A549 (cell line): ENCODE results near the gene RGS14. TPM values are rescaled to one million over a fixed set of nuclear protein-coding genes. Genes with fewer than 3 reads are reported as not detected.

Experiments used
- ATAC-seq, 2 experiments: fragments of 200-7000 bp in 1 of 2; fragments of >200 bp in 1 of 2; cut with Nextera tagmentation in 1 of 2; cut with Tn5 transposase in 1 of 2; 3 replicates each; pipeline versions ENCODE4 v1.8.0 to v1.9.1; 2018 to 2020; ENCODE audit warnings: mild to moderate bottlenecking in 1 of 2, moderate library complexity in 1 of 2
- CTCF ChIA-PET: fragments of 300-600 bp; sonication (Branson Sonifier 250); formaldehyde crosslinking; extraction: SDS; loops from one replicate; lab custom pipeline; 2021; ENCODE audit warnings: antibody characterized with exemption, inconsistent platforms; lab: Yijun Ruan, JAX
- POLR2A ChIA-PET: fragments of 350-600 bp; formaldehyde crosslinking; extraction: SDS; loops from one replicate; lab custom pipeline; 2021; ENCODE audit warnings: antibody characterized with exemption, inconsistent platforms; lab: Yijun Ruan, JAX
- DNase-seq, 2 experiments: peaks; one replicate each; pipeline versions ENCODE4 v3.0.0 to v3.0.0-alpha.2; 2011 to 2016; ENCODE audit warnings: low read depth in 1 of 2, low spot score in 1 of 2
- FAIRE-seq: peaks from 2 replicates; lab custom pipeline; 2011; peaks lifted over from hg19 to GRCh38; lab: Jason Lieb, UNC
- H3K27ac ChIP-seq, 2 experiments: fragments of >200 bp; sonication (Bioruptor Twin); formaldehyde crosslinking; 3 replicates each; pipeline ENCODE4 v1.5.1; 2016 to 2017
- H3K4me1 ChIP-seq: fragments of >200 bp; sonication (Bioruptor Twin); formaldehyde crosslinking; 3 replicates; pipeline ENCODE4 v1.6.1; 2016
- H3K4me2 ChIP-seq: fragments of >200 bp; sonication (Bioruptor Twin); formaldehyde crosslinking; 3 replicates; pipeline ENCODE4 v1.6.1; 2016
- H3K4me3 ChIP-seq: fragments of >200 bp; sonication (Bioruptor Twin); formaldehyde crosslinking; 3 replicates; pipeline ENCODE4 v1.5.1; 2016
- H3K9me3 ChIP-seq: fragments of >200 bp; sonication (Bioruptor Twin); formaldehyde crosslinking; 3 replicates; pipeline ENCODE4 v1.6.1; 2016
- BHLHE40 ChIP-seq: IDR thresholded peaks from 2 replicates; pipeline ENCODE4 v1.6.1; 2012; ENCODE audit warnings: low read depth, low read length, inconsistent platforms
- CHD4 ChIP-seq: fragments of 200-600 bp; sonication (generic); IDR thresholded peaks from 2 replicates; pipeline ENCODE4 v1.6.1; 2016; ENCODE audit warnings: antibody characterized with exemption, mild to moderate bottlenecking, borderline replicate concordance
- EP300 ChIP-seq, 2 experiments: fragments of >200 bp; sonication (Bioruptor Twin); formaldehyde crosslinking; IDR thresholded peaks; 2 replicates in 1 of 2; 3 replicates in 1 of 2; pipeline ENCODE4 v1.6.1; 2016 to 2017
- FOSL2 ChIP-seq, 2 experiments: fragments of 450-650 bp in 1 of 2; fragments of >200 bp in 1 of 2; sonication (Bioruptor Twin) in 1 of 2; formaldehyde crosslinking; IDR thresholded peaks; 2 replicates each; pipeline versions ENCODE4 v1.5.0 to v1.6.1; 2016 to 2020; ENCODE audit warnings: mild to moderate bottlenecking in 1 of 2, moderate library complexity in 1 of 2
- HEYL ChIP-seq: fragments of 250-450 bp; sonication (Bioruptor Pico); IDR thresholded peaks from 2 replicates; pipeline ENCODE4 v1.8.0; 2021; ENCODE audit warnings: mild to moderate bottlenecking, moderate library complexity
- HOXB13 ChIP-seq: fragments of 250-450 bp; sonication (Bioruptor Pico); IDR thresholded peaks from 2 replicates; pipeline ENCODE4 v1.5.0; 2020; ENCODE audit warnings: low read depth, mild to moderate bottlenecking, moderate library complexity
- KDM1A ChIP-seq: fragments of 200-600 bp; sonication (generic); IDR thresholded peaks from 2 replicates; pipeline ENCODE4 v1.6.1; 2016; ENCODE audit warnings: low read depth, mild to moderate bottlenecking
- MYC ChIP-seq: IDR thresholded peaks from 2 replicates; pipeline ENCODE4 v1.6.1; 2012; ENCODE audit warnings: mild to moderate bottlenecking, inconsistent platforms, low read length, improper control_type of control experiment, borderline replicate concordance
- POLR2AphosphoS2 ChIP-seq: conservative IDR thresholded peaks from 2 replicates; pipeline ENCODE4 v1.6.1; 2012; ENCODE audit warnings: low read length, improper control_type of control experiment, inconsistent platforms
- RAD21 ChIP-seq, 2 experiments: fragments of >200 bp in 1 of 2; sonication (Bioruptor Twin) in 1 of 2; formaldehyde crosslinking in 1 of 2; IDR thresholded peaks in 1 of 2; conservative IDR thresholded peaks in 1 of 2; 2 replicates in 1 of 2; 3 replicates in 1 of 2; pipeline ENCODE4 v1.6.1; 2012 to 2018; ENCODE audit warnings: inconsistent platforms in 1 of 2
- REST ChIP-seq: fragments of 200-600 bp; sonication (generic); IDR thresholded peaks from 2 replicates; pipeline ENCODE4 v1.6.1; 2016; ENCODE audit warnings: antibody characterized with exemption, mild to moderate bottlenecking, moderate library complexity
- RNF2 ChIP-seq: fragments of 200-600 bp; sonication (generic); IDR thresholded peaks from 2 replicates; pipeline ENCODE4 v1.6.1; 2016; ENCODE audit warnings: low read depth, mild to moderate bottlenecking, antibody characterized with exemption, moderate library complexity, borderline replicate concordance
- TFCP2L1 ChIP-seq: fragments of 250-450 bp; sonication (Bioruptor Pico); IDR thresholded peaks from 2 replicates; pipeline ENCODE4 v1.5.0; 2021; ENCODE audit warnings: mild to moderate bottlenecking
- ZSCAN20 ChIP-seq: fragments of 250-450 bp; sonication (Bioruptor Pico); IDR thresholded peaks from 2 replicates; pipeline ENCODE4 v1.8.0; 2022; ENCODE audit warnings: mild to moderate bottlenecking, moderate library complexity
- WGBS: methylation state at CpG from one replicate; pipeline ENCODE4 v1.1.6; 2017; ENCODE audit errors: missing lambda C conversion rate; 5-methylcytosine and 5-hydroxymethylcytosine counted together
- polyA plus RNA-seq, 4 experiments: library from polyadenylated mRNA; depleted of rRNA in 3 of 4; stranded (reverse); fragments of >200 nt; fragmentation: RNase III in 1 of 4; extraction: RNeasy Plus Mini Kit Qiagen cat#74134 plus additional on column Dnase treatment in 1 of 4; gene quantifications; 2 replicates in 3 of 4; 3 replicates in 1 of 4; pipeline ENCODE4 v1.2.3, GENCODE V29; 2011 to 2017
- TF ChIP-seq, protein P1 (sequence below): IDR thresholded peaks from 2 replicates; pipeline ENCODE4 v1.6.1; 2012
- TF ChIP-seq, protein P2 (sequence below): fragments of >200 bp; sonication (Bioruptor Twin); formaldehyde crosslinking; IDR thresholded peaks from 3 replicates; pipeline ENCODE4 v1.5.1; 2016
- TF ChIP-seq, protein P3 (sequence below): fragments of 450-650 bp; IDR thresholded peaks from 2 replicates; pipeline ENCODE4 v1.6.1; 2014; ENCODE audit warnings: antibody characterized with exemption
- TF ChIP-seq, protein P4 (sequence below): fragments of 250-450 bp; sonication (Bioruptor Pico); IDR thresholded peaks from 2 replicates; pipeline ENCODE4 v1.5.0; 2020; ENCODE audit warnings: low read depth, mild to moderate bottlenecking, moderate library complexity
- TF ChIP-seq, protein P5 (sequence below): fragments of 250-450 bp; sonication (Bioruptor Pico); IDR thresholded peaks from 2 replicates; pipeline ENCODE4 v1.5.0; 2021; ENCODE audit warnings: mild to moderate bottlenecking, moderate library complexity, borderline replicate concordance

The RGS14 gene
- polyA plus RNA-seq, 2 of the 4 experiments (the other 2 are of a cell fraction), result 3.9 to 8.4 TPM

GRCh38 chr5:177344891-177345290 lies 12.8 kb upstream of the RGS14 start (continued):
- no peak for TF ChIP-seq EP300 (IDR thresholded peaks at IDR 0.05)
- TF ChIP-seq TFCP2L1 (CRISPR knock-in tag), result no peak
- TF ChIP-seq, protein P1, sequence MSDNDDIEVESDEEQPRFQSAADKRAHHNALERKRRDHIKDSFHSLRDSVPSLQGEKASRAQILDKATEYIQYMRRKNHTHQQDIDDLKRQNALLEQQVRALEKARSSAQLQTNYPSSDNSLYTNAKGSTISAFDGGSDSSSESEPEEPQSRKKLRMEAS, result no peak
- no peak for TF ChIP-seq POLR2AphosphoS2
- TF ChIP-seq HEYL (CRISPR knock-in tag), result no peak
- TF ChIP-seq HOXB13 (CRISPR knock-in tag), result no peak

- Histone ChIP-seq H3K4me3 (no peak overlapping the region), H3K4me1 (peaks cover 21% of the 10 kb centered on the region), H3K9me3 (no peaks in the 10 kb centered on the region), H3K27ac (no peak overlapping the region), H3K4me2 (no peak overlapping the region)
- POLR2A ChIA-PET, result interaction anchor here (0.6 kb wide), 1 partner anchor 79 kb away, joined by 3 read pairs; the partner anchor contains the start of gene GRK6
- WGBS, result 59% methylated on average over 4 of the region's 4 CpGs
- no peak for DNase-seq
- ATAC-seq, result no peak
- TF ChIP-seq RAD21 (conservative IDR thresholded peaks at IDR 0.05 in 1 of 2, IDR thresholded peaks at IDR 0.05 in 1 of 2) (no peak), KDM1A (no peak), RNF2 (no peak), TFCP2L1 (CRISPR knock-in tag) (no peak), ZSCAN20 (CRISPR knock-in tag) (no peak), MYC (no peak), REST (no peak), FOSL2 (IDR thresholded peaks at IDR 0.05) (no peak), FOSL2 (CRISPR knock-in tag; IDR thresholded peaks at IDR 0.05) (no peak)
- TF ChIP-seq, protein P2, sequence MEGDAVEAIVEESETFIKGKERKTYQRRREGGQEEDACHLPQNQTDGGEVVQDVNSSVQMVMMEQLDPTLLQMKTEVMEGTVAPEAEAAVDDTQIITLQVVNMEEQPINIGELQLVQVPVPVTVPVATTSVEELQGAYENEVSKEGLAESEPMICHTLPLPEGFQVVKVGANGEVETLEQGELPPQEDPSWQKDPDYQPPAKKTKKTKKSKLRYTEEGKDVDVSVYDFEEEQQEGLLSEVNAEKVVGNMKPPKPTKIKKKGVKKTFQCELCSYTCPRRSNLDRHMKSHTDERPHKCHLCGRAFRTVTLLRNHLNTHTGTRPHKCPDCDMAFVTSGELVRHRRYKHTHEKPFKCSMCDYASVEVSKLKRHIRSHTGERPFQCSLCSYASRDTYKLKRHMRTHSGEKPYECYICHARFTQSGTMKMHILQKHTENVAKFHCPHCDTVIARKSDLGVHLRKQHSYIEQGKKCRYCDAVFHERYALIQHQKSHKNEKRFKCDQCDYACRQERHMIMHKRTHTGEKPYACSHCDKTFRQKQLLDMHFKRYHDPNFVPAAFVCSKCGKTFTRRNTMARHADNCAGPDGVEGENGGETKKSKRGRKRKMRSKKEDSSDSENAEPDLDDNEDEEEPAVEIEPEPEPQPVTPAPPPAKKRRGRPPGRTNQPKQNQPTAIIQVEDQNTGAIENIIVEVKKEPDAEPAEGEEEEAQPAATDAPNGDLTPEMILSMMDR, result no peak
- TF ChIP-seq, protein P3, sequence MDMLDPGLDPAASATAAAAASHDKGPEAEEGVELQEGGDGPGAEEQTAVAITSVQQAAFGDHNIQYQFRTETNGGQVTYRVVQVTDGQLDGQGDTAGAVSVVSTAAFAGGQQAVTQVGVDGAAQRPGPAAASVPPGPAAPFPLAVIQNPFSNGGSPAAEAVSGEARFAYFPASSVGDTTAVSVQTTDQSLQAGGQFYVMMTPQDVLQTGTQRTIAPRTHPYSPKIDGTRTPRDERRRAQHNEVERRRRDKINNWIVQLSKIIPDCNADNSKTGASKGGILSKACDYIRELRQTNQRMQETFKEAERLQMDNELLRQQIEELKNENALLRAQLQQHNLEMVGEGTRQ, result no peak
- TF ChIP-seq, protein P4, sequence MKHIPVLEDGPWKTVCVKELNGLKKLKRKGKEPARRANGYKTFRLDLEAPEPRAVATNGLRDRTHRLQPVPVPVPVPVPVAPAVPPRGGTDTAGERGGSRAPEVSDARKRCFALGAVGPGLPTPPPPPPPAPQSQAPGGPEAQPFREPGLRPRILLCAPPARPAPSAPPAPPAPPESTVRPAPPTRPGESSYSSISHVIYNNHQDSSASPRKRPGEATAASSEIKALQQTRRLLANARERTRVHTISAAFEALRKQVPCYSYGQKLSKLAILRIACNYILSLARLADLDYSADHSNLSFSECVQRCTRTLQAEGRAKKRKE (CRISPR knock-in tag), result no peak
- CTCF ChIA-PET, result interaction anchor here (0.9 to 2.1 kb wide), 6 partner anchors 9 to 108 kb away, joined by 3 to 9 read pairs (median 5); no protein-coding TSS in a partner anchor
- no peak for FAIRE-seq
Measured at GRCh38 chr5:177346820-177347219, 10.9 kb upstream of the RGS14 start.

GRCh38 chr5:177347699-177348098 lies 10.0 kb upstream of the RGS14 start:
- ChIA-PET CTCF (interaction anchor here (0.6 to 1.4 kb wide), 5 partner anchors 14 to 139 kb away, joined by 3 to 6 read pairs (median 3); no protein-coding TSS in a partner anchor), POLR2A (no interaction called here)
- H3K9me3 ChIP-seq, result no peaks in the 10 kb centered on the region
- ATAC-seq (no peak), FAIRE-seq (no peak), DNase-seq (no peak)
- no peak overlapping the region for H3K4me2 ChIP-seq
- H3K4me3 ChIP-seq, result no peak overlapping the region
- H3K4me1 ChIP-seq, result peaks cover 21% of the 10 kb centered on the region
- H3K27ac ChIP-seq, result no peak overlapping the region
- WGBS, result 94% methylated on average over 4 of the region's 4 CpGs
- TF ChIP-seq, protein P2, result no peak
- TF ChIP-seq CHD4 (no peak), BHLHE40 (no peak)
- TF ChIP-seq, protein P5, sequence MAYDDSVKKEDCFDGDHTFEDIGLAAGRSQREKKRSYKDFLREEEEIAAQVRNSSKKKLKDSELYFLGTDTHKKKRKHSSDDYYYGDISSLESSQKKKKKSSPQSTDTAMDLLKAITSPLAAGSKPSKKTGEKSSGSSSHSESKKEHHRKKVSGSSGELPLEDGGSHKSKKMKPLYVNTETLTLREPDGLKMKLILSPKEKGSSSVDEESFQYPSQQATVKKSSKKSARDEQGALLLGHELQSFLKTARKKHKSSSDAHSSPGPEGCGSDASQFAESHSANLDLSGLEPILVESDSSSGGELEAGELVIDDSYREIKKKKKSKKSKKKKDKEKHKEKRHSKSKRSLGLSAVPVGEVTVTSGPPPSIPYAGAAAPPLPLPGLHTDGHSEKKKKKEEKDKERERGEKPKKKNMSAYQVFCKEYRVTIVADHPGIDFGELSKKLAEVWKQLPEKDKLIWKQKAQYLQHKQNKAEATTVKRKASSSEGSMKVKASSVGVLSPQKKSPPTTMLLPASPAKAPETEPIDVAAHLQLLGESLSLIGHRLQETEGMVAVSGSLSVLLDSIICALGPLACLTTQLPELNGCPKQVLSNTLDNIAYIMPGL (CRISPR knock-in tag), result no peak
- TF ChIP-seq, protein P4 (CRISPR knock-in tag), result no peak
